Heart left ventricle (tissue), 13 donors: Measurements from ENCODE around the gene JSRP1.

Source experiments
- POLR2A ChIP-seq, 2 donors: fragments of 450-650 bp; IDR thresholded peaks; one replicate each; pipeline ENCODE4 v1.6.1; 2017; ENCODE audit warnings: antibody characterized with exemption in 2 of 2, mild to moderate bottlenecking in 2 of 2, moderate library complexity in 2 of 2
- TF ChIP-seq, protein P1 (sequence below), 12 donors: fragments of 200-600 bp; sonication (generic) in 4 of 12; IDR thresholded peaks; one replicate each; pipeline versions ENCODE4 v1.5.0 to v1.8.0; 2018 to 2022; ENCODE audit warnings: antibody characterized with exemption in 12 of 12, mild to moderate bottlenecking in 5 of 12
- donor health status: ischemic (EF 13 %, LVEDD 7.1; RV severe dilation, severe dysfunction).
- donor health status: DM: no; HTN: yes; CAD: no.
- donor health status: DM: no; HTN: no; CAD: no.
- donor health status: ischemic (EF 25% LVEDD 6.9; RV normal size, moderate dysfunction).
- donor health status: ischemic (EF 25% LVEDD 5.7; RV mildly dilated, moderate dysfunction).
- donor health status: ischemic (EF 35%, LVEDD 5.7; RV mildly dilated, moderate dysfunction).
- donor health status: nonischemic (EF 11% LVEDD 7.7; RV severe dilation, severe dysfunction).
- donor health status: DM: yes; HTN: yes; CAD: no.
- donor health status: PGD.
- donor health status: ischemic (EF 29% LVEDD 5.4; RV normal size, mild dysfunction).
- donor health status: nonischemic (EF 23%, LVEDD 6.1; RV moderate dilation, normal function).

DNA sequence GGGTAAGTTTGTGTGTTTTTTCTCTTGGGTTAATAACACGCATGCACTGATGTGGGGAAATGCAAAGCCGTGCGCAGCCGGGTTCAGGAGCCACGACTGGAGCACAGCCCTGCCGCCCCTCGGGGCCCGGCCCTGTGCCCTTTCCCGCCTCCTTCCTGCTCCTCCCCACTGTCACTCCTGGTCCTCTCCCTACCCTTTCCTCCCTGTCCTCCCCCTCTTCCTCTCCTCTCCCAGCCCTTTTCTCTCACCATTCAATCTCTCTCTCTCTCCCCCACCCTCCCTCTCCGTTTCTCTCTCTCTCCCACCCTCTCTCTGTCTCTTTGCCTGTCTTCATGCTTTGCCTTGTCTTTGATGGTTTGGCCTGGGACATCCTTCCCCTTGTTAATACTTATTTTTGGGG, 47.2 kb downstream of the JSRP1 start:
- TF ChIP-seq, protein P1, sequence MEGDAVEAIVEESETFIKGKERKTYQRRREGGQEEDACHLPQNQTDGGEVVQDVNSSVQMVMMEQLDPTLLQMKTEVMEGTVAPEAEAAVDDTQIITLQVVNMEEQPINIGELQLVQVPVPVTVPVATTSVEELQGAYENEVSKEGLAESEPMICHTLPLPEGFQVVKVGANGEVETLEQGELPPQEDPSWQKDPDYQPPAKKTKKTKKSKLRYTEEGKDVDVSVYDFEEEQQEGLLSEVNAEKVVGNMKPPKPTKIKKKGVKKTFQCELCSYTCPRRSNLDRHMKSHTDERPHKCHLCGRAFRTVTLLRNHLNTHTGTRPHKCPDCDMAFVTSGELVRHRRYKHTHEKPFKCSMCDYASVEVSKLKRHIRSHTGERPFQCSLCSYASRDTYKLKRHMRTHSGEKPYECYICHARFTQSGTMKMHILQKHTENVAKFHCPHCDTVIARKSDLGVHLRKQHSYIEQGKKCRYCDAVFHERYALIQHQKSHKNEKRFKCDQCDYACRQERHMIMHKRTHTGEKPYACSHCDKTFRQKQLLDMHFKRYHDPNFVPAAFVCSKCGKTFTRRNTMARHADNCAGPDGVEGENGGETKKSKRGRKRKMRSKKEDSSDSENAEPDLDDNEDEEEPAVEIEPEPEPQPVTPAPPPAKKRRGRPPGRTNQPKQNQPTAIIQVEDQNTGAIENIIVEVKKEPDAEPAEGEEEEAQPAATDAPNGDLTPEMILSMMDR (IDR thresholded peaks at IDR 0.05), result no peak
- TF ChIP-seq POLR2A (IDR thresholded peaks at IDR 0.05), result no peak
